IPS-18a (cell line): ENCODE results near the gene GALNT16.
A peak's percentile ranks its signal among the peaks of the same experiment; 100 is the strongest.

Experiments
- H3K27ac ChIP-seq: one replicate; pipeline ENCODE4 v1.5.1; 2013; ENCODE audit warnings: low read length
- H3K27me3 ChIP-seq: one replicate; pipeline ENCODE4 v1.6.1; 2013; ENCODE audit warnings: mild to moderate bottlenecking, low read length; ENCODE audit not compliant: control insufficient read depth, insufficient read depth
- H3K36me3 ChIP-seq: one replicate; pipeline ENCODE4 v1.6.1; 2013; ENCODE audit warnings: low read depth, low read length; ENCODE audit not compliant: control insufficient read depth
- H3K4me1 ChIP-seq: one replicate; pipeline ENCODE4 v1.6.1; 2013; ENCODE audit warnings: low read depth, low read length; ENCODE audit not compliant: control insufficient read depth
- H3K4me3 ChIP-seq: one replicate; pipeline ENCODE4 v1.5.1; 2013; ENCODE audit warnings: low read length
- H3K9ac ChIP-seq: one replicate; pipeline ENCODE4 v1.6.1; 2013; ENCODE audit warnings: mild to moderate bottlenecking, low read length, moderate library complexity
- H3K9me3 ChIP-seq: one replicate; pipeline ENCODE4 v1.6.1; 2013; ENCODE audit warnings: low read depth, low read length; ENCODE audit not compliant: control insufficient read depth

The GALNT16 gene

DNA sequence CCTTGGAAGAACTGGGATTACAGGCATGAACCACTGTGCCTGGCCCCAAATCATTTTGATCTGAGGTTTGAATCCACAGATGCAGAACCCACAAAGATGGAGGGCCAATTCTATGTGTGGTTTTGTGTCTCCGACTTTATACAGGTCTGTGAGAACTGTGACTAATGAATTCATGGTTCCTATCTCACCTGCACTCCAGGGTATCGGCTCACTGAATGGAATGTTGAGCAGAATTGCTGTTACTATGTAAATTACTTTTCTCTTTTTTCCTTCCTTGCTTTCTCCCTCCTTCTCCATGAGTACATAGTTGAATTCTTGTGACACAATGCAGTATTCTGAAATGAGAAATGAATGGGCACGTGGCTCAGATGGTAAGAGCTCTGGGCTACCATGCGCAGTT, 21.1 kb upstream of the GALNT16 start:
- Histone ChIP-seq H3K9me3 (no peaks in the 10 kb centered on the region), H3K36me3 (peaks cover 47% of the 10 kb centered on the region), H3K4me1 (no peaks in the 10 kb centered on the region), H3K9ac (no peak overlapping the region), H3K27ac (no peak overlapping the region), H3K27me3 (no peaks in the 10 kb centered on the region), H3K4me3 (no peak overlapping the region)

DNA sequence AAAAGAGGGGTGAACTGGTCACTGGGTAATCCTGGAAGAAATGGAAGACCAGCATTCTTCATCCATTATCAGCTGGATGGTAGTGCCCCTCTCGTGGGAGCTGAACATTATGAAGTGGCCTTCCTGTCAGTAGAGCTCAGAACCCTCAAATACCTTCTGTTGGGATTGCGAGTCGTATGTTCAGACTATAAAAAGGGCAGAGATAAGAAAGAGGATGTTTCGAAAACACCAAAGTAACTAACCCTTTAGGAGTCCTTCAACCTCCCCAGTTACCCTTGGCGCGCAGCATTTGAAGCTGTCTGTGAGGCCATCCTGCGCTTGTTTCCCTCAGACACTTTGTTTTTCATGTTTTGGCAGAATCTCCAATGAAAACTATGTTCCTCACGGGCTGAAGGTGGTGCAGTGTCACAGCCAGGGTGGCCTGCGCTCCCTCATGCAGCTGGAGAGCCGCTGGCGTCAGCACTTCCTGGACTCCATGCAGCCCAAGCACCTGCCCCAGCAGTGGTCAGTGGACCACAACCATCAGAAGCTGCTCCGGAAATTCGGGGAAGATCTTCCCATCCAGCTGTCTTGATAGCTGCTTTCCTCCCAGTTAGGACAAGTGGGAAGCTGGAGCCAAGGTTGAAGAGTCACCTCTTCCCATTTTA, 19.3 kb upstream of the GALNT16 start:
- Histone ChIP-seq H3K27me3 (no peaks in the 10 kb centered on the region), H3K4me3 (no peak overlapping the region), H3K9me3 (no peaks in the 10 kb centered on the region), H3K9ac (no peak overlapping the region), H3K36me3 (peaks cover 38% of the 10 kb centered on the region), H3K27ac (no peak overlapping the region), H3K4me1 (no peaks in the 10 kb centered on the region)

DNA sequence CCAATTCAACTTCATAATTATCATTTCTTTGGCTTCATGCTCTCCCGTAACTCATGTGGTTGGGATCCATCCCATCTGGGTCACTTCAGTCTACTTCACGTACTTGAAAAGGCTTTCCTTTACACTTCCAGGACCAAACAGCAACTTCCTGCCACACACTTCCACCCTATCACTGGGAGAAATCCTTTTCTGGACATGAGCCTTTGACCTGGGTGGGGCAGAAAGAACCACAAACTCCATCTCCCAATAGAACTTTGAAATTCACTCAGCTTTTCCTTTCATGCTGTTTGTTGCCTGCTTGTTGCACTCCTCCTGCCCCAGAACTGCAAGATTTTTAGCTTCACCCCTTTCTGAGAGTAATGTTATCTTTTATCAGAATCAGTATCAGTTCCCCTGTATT, 18.4 kb upstream of the GALNT16 start:
- Histone ChIP-seq H3K36me3 (peaks cover 29% of the 10 kb centered on the region), H3K4me3 (no peak overlapping the region), H3K4me1 (no peaks in the 10 kb centered on the region), H3K9ac (no peak overlapping the region), H3K27me3 (no peaks in the 10 kb centered on the region), H3K9me3 (no peaks in the 10 kb centered on the region), H3K27ac (no peak overlapping the region)

- Histone ChIP-seq H3K4me3 (no peak overlapping the region), H3K27ac (no peak overlapping the region), H3K9ac (no peak overlapping the region), H3K36me3 (peaks cover 21% of the 10 kb centered on the region), H3K27me3 (no peaks in the 10 kb centered on the region), H3K4me1 (no peaks in the 10 kb centered on the region), H3K9me3 (no peaks in the 10 kb centered on the region)
Measured at GRCh38 chr14:69242311-69243224, 17.4 kb upstream of the GALNT16 start.

- no peak overlapping the region for H3K4me3 ChIP-seq
- H3K36me3 ChIP-seq = peaks cover 11% of the 10 kb centered on the region
- no peaks in the 10 kb centered on the region for H3K9me3 ChIP-seq
Measured at GRCh38 chr14:69244946-69245345, 15.0 kb upstream of the GALNT16 start.

GRCh38 chr14:69246331-69246730, 13.6 kb upstream of the GALNT16 start:
- Histone ChIP-seq H3K36me3 (peaks cover 3% of the 10 kb centered on the region), H3K27ac (no peak overlapping the region), H3K9me3 (no peaks in the 10 kb centered on the region), H3K9ac (no peak overlapping the region), H3K4me1 (no peaks in the 10 kb centered on the region), H3K27me3 (no peaks in the 10 kb centered on the region), H3K4me3 (no peak overlapping the region)

More at GRCh38 chr14:69244946-69245345, 15.0 kb upstream of the GALNT16 start:
- Histone ChIP-seq H3K27me3 (no peaks in the 10 kb centered on the region), H3K4me1 (no peaks in the 10 kb centered on the region), H3K27ac (no peak overlapping the region), H3K9ac (no peak overlapping the region)

GRCh38 chr14:69247676-69248440, 12.1 kb upstream of the GALNT16 start:
- Histone ChIP-seq H3K9ac (no peak overlapping the region), H3K36me3 (no peaks in the 10 kb centered on the region), H3K4me1 (no peaks in the 10 kb centered on the region), H3K27ac (no peak overlapping the region), H3K4me3 (no peak overlapping the region), H3K27me3 (no peaks in the 10 kb centered on the region), H3K9me3 (no peaks in the 10 kb centered on the region)

GRCh38 chr14:69249603-69250002, 10.4 kb upstream of the GALNT16 start:
- Histone ChIP-seq H3K4me1 (no peaks in the 10 kb centered on the region), H3K27ac (no peak overlapping the region), H3K9me3 (no peaks in the 10 kb centered on the region), H3K36me3 (no peaks in the 10 kb centered on the region), H3K27me3 (no peaks in the 10 kb centered on the region), H3K9ac (no peak overlapping the region), H3K4me3 (no peak overlapping the region)

DNA sequence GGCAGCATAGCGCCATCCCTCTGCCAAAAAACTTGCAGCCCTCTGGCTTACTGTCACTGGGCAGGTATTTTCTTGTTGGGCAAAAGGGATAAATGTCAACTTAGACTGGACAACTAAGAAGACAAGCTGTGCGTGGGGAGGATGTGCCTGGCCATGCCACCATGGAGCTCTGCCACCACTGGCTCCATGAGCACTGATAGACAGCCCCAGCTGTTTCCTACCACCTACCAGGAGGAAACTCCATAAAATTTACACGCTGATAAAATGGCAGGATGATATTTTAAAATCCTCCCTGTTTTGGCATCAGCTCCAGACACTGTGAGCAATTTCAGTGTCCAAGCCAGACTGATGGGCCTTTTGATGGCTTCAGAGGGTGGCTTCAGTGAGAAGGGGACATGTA, 7.1 kb upstream of the GALNT16 start:
- Histone ChIP-seq H3K9ac (no peak overlapping the region), H3K36me3 (no peaks in the 10 kb centered on the region), H3K27ac (no peak overlapping the region), H3K4me3 (no peak overlapping the region), H3K4me1 (no peaks in the 10 kb centered on the region), H3K27me3 (peaks cover 14% of the 10 kb centered on the region), H3K9me3 (no peaks in the 10 kb centered on the region)

DNA sequence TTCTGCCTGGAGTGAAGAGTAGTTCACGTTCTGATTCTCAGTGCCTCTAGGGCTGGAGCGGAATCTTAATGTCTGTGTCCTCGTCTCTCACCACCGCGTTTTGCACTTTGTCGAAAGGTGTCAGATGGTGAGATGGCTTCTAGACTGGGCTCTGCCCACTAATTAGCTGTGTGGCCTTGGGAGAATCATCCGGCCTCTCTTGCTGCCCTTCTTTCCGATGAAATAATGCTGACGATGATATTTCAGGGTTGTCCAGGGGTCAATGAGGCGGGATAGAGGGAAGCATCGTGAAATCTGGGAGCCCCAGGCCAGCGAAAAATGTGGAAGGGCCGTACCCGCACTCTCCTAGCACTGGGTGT, 811 bp upstream of the GALNT16 start:
- no peak overlapping the region for H3K27ac ChIP-seq

GRCh38 chr14:69260190-69260860, 367 bp downstream of the GALNT16 start:
- Histone ChIP-seq H3K27me3 (peaks cover 61% of the 10 kb centered on the region), H3K4me1 (peaks cover 13% of the 10 kb centered on the region), H3K9me3 (no peaks in the 10 kb centered on the region), H3K9ac (peak overlapping the region; percentile 44), H3K4me3 (peak overlapping the region; percentile 54), H3K36me3 (no peaks in the 10 kb centered on the region), H3K27ac (no peak overlapping the region)

More for the DNA sequence above, 811 bp upstream of the GALNT16 start:
- H3K4me1 ChIP-seq = peaks cover 13% of the 10 kb centered on the region
- no peaks in the 10 kb centered on the region for H3K9me3 ChIP-seq
- peaks cover 61% of the 10 kb centered on the region for H3K27me3 ChIP-seq
- H3K4me3 ChIP-seq = peak overlapping the region; percentile 54
- no peaks in the 10 kb centered on the region for H3K36me3 ChIP-seq
- H3K9ac ChIP-seq = peak overlapping the region; percentile 24
